Dedifferentiated amniotic fluid mesenchymal stem cell (primary cell): Measurements from ENCODE around the gene OPRL1.
A peak's percentile ranks its signal among the peaks of the same experiment; 100 is the strongest.

ENCODE experiments used
- DNase-seq: peaks from one replicate; pipeline ENCODE4 v3.0.0-alpha.2; 2016; ENCODE audit errors: extremely low spot score

Gene OPRL1

GRCh38 chr20:64072498-64073063 is 7.3 kb upstream of the OPRL1 start:
- no peak for DNase-seq

DNA sequence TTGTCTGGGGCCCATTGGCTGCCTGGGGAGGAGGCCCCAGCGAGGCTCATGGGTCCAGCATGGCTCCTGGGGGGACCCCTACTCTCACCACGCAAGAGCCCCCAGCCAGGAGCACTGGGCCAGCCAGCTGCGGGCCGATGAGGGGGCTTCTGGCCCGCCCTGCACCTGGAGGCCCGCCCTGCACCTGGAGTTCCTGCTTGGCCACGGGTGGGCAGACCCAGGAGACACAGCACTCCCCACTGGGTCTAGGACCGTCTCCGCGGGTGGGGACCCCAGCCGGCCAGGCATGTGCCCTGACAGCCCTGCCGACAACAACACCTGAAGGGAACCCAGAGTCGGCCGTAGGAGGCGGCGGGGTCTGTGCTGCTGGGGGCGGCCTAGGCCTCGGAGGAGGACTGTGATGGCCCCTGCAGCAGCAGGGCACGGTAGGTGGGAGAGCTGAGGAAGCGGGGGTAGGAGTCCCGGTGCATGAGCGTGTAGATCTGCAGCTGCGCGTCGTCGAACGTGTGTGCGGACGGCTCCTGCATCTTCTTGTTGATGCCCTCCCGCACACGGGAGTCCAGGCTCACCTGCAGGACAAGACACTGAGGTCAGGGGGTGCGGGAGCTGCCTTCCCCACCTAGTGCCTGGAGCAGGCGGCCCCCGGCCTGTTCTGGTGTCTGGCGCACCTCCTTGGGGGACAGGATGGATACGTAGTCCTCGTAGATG is 6.3 kb upstream of the OPRL1 start:
- DNase-seq, result no peak

DNA sequence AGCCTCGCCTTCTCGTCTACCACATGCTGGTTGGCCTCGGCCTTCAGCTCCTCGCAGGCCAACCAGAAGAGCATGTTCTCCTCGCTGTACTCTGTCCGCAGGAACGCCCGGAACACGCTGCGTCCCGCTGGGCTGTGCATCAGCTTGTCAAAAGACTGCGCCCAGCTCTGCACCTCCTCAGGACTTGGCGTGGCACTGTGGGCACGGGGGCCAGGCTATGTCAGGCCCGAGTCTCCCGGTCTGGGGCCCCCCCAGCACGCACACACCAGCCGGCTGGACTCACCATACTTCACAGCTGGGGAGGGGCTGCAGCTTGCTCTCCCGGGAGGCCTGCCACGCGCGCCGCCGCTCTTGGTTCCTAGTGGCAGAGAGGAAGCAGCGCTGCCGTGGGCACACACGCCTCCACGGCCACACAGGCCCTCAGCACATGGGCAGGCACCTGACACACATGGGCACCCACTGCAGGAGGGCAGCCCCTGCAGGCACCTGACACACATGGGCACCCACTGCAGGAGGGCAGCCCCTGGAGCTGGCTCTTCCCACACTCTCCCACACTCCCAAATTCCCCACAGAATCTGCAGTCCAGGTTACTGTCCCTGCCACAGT is 5.6 kb upstream of the OPRL1 start:
- DNase-seq, result no peak

DNA sequence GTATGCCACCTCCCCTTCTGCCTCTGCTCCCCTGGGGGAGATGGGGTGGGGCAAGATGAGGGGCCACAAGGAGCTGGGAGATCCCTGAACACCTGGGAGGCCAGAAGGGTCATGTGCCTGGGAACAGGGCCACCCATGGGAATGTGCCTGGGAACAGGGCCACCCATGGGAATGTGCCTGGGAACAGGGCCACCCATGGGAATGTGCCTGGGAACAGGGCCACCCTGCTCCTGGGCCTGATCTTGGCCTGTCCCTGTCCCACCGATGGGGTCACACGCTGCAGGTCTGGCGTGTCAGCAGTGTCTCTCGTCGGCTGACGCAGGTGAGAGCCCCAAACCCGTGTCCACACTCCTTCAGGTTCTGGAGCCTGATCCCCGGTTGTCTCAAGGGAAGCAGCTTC is 4.9 kb upstream of the OPRL1 start:
- DNase-seq, result no peak

DNA sequence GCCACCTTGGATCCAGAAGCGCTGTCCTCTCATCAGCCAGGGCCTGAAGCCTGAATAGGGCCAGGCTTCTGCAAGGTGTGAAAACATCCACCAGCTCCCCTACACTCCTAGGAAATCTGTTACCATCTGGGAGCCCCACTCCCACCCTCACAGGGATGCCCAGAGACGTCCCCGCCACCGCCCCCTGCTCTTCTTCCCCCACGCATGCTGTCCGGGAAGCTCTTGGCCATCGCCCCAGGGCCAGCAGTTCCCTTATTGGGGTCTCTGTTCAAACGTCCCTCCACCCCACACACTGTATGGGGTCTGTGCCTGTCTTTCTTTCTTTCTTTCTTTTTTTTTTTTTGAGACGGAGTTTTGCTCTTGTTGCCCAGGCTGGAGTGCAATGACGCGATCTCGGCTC is 4.3 kb upstream of the OPRL1 start:
- no peak for DNase-seq

GRCh38 chr20:64076061-64076997 is 3.6 kb upstream of the OPRL1 start:
- DNase-seq, result no peak

DNA sequence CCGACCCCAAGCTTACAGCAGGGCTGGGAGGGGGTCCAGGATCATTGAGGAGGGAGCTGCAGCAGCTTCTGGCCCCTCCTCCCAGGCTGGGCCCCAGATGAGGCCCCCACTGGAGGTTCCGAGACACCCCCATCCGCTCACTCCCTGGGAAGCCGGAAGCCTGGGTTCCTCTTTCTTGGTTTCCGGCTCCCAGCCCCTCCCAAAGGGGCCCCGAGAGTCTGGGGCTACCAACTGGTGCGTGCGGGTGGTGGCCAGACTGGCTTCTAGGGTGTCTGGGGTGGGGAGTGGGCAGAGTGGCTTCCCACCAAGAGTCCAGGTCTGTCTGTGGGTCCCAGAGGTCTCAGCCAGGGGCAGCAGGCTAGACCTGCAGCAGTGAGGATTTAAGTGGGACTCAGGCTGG is 2.8 kb upstream of the OPRL1 start:
- DNase-seq, result no peak

- no peak for DNase-seq
These were observed 2.4 kb upstream of the OPRL1 start for GRCh38 chr20:64077541-64077875.

DNA sequence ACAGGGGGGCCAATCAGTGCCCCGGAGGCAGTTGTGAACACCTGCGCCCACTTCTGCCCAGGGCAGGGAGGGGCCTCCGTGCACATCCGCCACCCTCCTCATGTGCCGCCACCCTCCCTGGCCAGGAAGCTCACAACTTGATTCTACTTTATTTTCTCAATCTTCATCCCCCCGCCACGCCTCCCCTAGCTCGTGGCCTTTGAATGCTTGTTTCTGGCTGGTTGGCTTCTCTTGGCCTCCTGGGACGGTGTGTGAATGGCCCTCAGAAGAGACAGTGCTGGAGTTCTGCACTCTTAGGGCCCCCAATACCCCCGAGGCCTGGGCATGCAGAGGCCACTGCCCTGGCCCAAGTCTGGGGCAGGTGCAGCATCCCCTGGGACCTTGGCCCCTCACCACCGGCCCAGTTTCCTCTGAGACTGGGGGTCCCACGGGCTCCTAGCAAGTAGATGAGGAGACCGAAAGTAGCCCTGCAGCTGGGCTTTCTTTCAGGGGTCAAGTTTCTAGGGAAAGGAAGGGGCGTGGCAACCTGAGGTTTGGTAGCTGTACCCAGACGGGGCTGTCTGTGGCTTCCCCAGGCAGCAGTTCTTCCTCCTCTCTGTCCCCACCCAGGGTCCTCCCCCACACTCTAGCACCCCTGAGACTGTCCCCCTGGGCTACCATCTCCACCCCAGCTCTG is 1.9 kb upstream of the OPRL1 start:
- no peak for DNase-seq

DNA sequence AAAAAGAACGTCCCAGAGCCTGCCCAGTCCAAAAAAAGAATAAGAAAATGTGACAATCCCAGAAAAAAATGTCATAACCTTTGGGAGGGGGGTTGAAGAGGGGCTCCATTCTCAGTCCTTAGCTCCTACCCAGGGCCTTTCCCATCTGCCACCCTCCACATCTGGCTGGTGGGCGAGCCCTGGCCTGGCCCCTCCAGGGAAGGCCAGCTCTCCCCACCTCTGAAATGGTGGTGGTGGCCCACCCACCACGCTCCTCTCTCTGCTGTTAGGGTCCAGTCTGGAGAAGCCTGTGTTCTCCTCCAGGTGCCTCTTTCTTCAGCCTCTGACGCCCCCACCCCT is 979 bp upstream of the OPRL1 start:
- DNase-seq, result no peak

DNA sequence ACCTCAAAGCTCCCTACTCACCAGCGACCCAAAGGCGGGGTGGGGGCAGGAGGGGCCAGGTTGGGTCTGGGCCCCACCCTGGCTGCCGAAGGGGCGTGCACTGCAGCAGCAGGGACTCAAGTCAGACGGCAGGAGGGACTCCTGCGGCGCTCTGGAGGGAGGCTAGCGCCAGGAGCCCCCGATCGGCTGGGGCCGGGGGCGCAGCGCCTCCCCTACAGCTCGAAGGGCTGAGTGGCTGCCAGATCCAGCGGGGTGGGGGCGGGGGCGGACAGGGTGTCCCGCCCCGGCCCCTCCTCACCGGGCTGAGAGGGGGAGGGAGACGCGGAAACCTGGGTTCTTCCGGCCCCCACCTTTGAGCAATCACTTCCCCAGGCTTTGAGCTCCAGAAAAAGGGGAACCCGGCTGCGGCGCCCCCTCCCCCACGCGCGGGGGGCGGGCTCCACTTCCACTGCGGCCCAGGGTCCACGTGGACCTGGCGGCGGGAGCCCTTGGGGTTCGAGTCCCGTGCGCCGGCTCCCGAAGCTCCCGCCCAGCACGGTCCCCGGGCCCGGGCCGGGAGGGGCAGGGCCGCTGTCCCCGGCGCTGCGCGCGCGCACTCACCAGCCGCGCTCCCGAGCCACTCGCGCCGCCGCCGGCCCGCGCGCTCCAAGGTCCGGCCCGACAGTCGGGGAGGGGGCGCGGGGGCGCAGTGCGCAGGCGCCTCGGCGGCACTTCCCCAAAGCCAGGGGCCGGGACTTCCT is 439 bp upstream of the OPRL1 start, which contains the start of gene RGS19:
RGS19 (minus strand) TSS at position 246 of the 740 bp plus-strand sequence. CDS start 2,632 bp downstream, outside the sequence.
- DNase-seq, result peak; percentile 21

DNA sequence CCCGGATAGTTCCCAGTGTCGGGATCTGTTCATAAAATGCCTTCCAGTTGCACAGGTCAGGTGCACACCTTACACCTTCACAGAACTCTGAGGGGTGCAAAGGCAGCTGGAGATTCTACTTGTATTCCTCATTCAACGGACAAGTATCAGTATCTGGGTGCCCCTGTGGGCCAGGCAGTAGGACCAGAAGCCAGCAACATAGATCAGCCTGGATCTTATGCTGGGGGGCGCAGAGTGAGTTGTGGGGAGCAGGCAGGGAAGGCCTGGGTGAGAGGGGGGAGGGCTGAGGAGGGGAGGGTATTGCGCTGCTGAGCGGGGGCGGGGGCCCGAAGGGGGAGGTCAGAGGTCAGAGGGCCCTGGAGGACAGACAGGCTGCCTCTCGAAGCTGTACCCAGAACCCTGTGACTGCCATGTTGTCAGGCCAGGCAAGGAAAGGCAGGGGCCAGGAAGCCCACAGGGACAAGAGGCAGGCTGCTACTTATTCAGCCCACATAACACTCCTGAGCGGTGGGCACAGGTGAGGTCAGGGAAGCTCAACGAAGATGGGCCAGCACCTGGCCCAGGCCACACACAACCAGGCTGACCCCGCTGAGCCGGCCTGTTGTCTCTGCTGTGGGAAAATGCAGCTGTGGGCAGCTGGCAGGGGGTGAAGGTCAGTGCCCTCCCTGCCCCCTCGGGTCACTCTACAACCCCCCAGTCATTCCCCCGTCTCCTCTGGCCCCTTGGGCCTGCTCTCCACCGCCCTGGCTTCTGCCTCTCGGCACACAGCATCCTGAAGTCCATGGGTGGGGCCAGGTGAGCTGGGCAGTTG is 1.1 kb downstream of the OPRL1 start:
- DNase-seq, result no peak

DNA sequence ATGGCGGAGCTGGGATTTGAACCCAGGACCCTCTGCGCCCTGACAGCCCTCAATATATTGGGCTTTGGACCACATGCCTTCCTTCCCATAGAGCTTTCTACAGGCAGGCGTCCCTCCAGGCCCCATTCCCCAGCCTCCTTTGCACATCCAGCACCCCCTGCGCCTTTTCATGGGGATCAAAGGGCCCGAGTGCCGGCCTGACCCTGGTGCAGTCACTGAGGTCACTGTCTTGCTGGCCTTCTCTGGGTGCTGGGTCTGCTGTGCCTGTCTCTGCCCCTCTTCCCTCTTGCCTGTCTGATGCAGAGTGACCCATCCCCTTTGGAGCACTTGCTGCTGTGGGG is 1.7 kb downstream of the OPRL1 start:
- no peak for DNase-seq

DNA sequence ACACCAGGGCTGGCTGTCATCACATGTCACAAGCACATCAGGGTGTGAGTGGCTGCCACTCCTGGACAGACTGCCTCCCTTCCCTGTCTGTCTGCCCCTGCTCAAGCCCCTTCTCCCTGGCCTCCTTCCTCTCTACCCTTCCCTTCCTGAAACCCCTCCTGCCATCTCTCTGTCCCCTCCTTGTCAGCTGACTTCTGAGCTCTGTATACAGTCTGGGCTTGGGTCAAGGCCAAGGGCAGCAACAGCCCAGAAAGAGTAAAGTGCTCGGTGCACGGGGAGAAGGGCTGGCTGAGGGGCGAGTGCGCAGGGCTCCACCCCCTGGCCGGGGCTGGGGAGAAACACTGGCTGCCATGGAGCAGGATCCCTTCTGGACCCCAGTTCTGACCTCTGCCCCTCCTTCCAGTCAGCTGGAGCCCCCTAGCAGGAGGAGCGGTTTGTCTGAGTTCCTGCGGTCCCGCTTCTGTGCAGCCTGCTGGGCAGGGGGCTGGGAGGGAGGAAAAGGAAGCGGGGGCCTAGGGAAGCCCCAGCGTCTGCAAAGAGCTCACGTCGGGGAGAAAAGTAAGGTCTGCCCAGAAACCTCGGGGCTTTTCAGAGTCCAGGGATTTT is 2.3 kb downstream of the OPRL1 start:
- DNase-seq, result no peak

DNA sequence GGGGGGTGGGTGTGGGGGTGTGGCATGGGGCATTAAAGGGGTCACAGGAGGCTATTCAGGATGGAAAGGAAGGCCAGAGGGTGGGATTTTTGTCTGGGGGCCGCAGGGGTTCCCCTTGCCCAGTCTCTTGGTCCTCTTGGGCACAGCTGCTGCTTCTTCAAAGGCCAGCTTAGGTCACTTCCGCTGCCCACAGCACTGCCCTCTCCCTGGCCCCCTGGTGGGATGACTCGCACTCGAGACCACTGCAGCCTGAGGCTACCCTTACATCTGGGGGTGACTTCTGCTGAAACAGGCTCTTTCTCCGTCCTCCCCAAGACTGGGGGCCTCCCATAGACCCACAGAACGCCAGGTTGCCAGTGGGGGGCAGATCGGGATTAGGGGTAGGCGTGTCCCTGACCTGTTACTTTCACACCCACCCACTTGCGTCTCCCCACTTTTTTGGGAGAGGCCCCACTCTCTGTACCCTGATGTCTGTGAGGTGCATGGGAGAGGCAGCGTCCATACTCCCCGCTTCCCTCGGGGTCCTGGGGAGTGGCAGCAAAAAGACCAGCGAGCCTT is 3.0 kb downstream of the OPRL1 start:
- no peak for DNase-seq

DNA sequence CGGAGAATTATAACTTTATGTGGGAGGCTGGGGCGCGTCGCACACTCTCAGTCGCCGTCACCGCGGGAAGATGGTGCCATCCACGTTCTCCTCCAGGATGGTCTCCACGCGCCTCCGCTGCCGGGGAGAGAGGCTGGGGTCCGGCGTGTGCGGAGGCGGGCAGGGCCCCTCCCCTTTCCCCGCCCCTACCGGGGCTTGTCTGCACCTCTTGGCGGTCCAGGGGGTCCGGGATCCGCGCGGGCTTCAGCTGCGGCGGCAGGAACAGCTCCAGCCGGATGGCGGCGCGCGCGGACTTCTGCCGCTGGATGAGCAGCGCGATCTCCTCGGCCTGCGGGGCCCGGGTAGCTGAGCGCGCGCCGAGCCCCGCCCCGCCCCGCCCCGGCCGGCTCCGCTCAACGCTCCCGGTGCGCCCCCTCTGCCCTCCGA is 3.5 kb downstream of the OPRL1 start:
- peak; percentile 32 for DNase-seq

GRCh38 chr20:64083804-64084684 is 4.2 kb downstream of the OPRL1 start, which contains the start of gene LKAAEAR1:
TSS of gene LKAAEAR1 (minus strand) at chr20:64084398. CDS start at chr20:64084219, 179 bp downstream.
- DNase-seq, result no peak

- DNase-seq, result no peak
These were observed 4.8 kb downstream of the OPRL1 start for GRCh38 chr20:64084685-64085152.
